BE2C (cell line): ENCODE measurements around the gene MEF2A.

Experiments used
- DNase-seq: peaks from one replicate; pipeline ENCODE4 v3.0.0-alpha.2; 2020
- H3K27me3 ChIP-seq: fragments of 250-450 bp; sonication (Bioruptor Pico); 2 replicates; pipeline ENCODE4 v1.5.1; 2020; ENCODE audit warnings: mild to moderate bottlenecking
- H3K36me3 ChIP-seq: fragments of 250-450 bp; sonication (Bioruptor Pico); 2 replicates; pipeline ENCODE4 v1.5.1; 2020; ENCODE audit warnings: mild to moderate bottlenecking
- H3K4me1 ChIP-seq: fragments of 250-450 bp; sonication (Bioruptor Pico); 2 replicates; pipeline ENCODE4 v1.5.1; 2020
- H3K4me3 ChIP-seq: 2 replicates; pipeline ENCODE4 v1.5.1; 2011; ENCODE audit warnings: low read depth, low read length
- H3K9me3 ChIP-seq: fragments of 250-450 bp; sonication (Bioruptor Pico); 2 replicates; pipeline ENCODE4 v1.5.1; 2020
- CTCF ChIP-seq: IDR thresholded peaks from 2 replicates; pipeline ENCODE4 v1.5.1; 2012; ENCODE audit warnings: mild to moderate bottlenecking, low read depth, low read length

The MEF2A gene

GRCh38 chr15:99615460-99615859 is 49.7 kb downstream of the MEF2A start:
- Histone ChIP-seq H3K9me3 (no peaks in the 10 kb centered on the region), H3K27me3 (no peaks in the 10 kb centered on the region), H3K4me1 (0 out of 2 replicates have a peak, but pooled peaks cover 2% of the 10 kb centered on the region), H3K36me3 (no peaks in the 10 kb centered on the region), H3K4me3 (no peak overlapping the region)
- DNase-seq: no peak
- no peak for TF ChIP-seq CTCF

GRCh38 chr15:99616129-99616528 is 50.3 kb downstream of the MEF2A start:
- no peak overlapping the region for H3K4me3 ChIP-seq
- H3K36me3 ChIP-seq: no peaks in the 10 kb centered on the region
- no peaks in the 10 kb centered on the region for H3K27me3 ChIP-seq
- H3K9me3 ChIP-seq: no peaks in the 10 kb centered on the region
- no peak for TF ChIP-seq CTCF
- DNase-seq: no peak
- H3K4me1 ChIP-seq: 0 out of 2 replicates have a peak, but pooled peaks cover 2% of the 10 kb centered on the region

- no peak for TF ChIP-seq CTCF
- H3K4me3 ChIP-seq: no peak overlapping the region
- no peaks in the 10 kb centered on the region for H3K4me1 ChIP-seq
- no peaks in the 10 kb centered on the region for H3K9me3 ChIP-seq
- no peak for DNase-seq
- no peaks in the 10 kb centered on the region for H3K36me3 ChIP-seq
- no peaks in the 10 kb centered on the region for H3K27me3 ChIP-seq
Observed at GRCh38 chr15:99616773-99617342, 51.1 kb downstream of the MEF2A start.

- Histone ChIP-seq H3K4me1 (no peaks in the 10 kb centered on the region), H3K4me3 (no peak overlapping the region), H3K36me3 (no peaks in the 10 kb centered on the region), H3K27me3 (no peaks in the 10 kb centered on the region), H3K9me3 (no peaks in the 10 kb centered on the region; the same call in 1 of the 2 replicates)
- no peak for TF ChIP-seq CTCF
- DNase-seq: no peak
Observed at GRCh38 chr15:99618941-99619411, 53.2 kb downstream of the MEF2A start.

GRCh38 chr15:99619712-99620111 is 53.9 kb downstream of the MEF2A start:
- no peaks in the 10 kb centered on the region for H3K4me1 ChIP-seq
- DNase-seq: no peak
- no peaks in the 10 kb centered on the region; the same call in 1 of the 2 replicates for H3K9me3 ChIP-seq
- no peak for TF ChIP-seq CTCF
- no peaks in the 10 kb centered on the region for H3K36me3 ChIP-seq
- no peaks in the 10 kb centered on the region for H3K27me3 ChIP-seq
- no peak overlapping the region for H3K4me3 ChIP-seq

GRCh38 chr15:99620178-99620577 is 54.4 kb downstream of the MEF2A start:
- no peaks in the 10 kb centered on the region for H3K36me3 ChIP-seq
- H3K4me1 ChIP-seq: no peaks in the 10 kb centered on the region
- no peak overlapping the region for H3K4me3 ChIP-seq
- DNase-seq: no peak
- H3K9me3 ChIP-seq: no peaks in the 10 kb centered on the region; the same call in 1 of the 2 replicates
- no peaks in the 10 kb centered on the region for H3K27me3 ChIP-seq
- TF ChIP-seq CTCF: peak; percentile 26
